Pancreas (tissue), 10 donors: Measurements from ENCODE around the gene LRRC31. TPM values are rescaled to one million over a fixed set of nuclear protein-coding genes. Genes with fewer than 3 reads are reported as not detected.

Source experiments
- ATAC-seq, 4 donors: fragments of 200-7000 bp; cut with Tn5 transposase; one replicate each; pipeline versions ENCODE4 v1.8.0 to v1.9.1; 2020; ENCODE audit warnings: mild to moderate bottlenecking in 4 of 4, moderate library complexity in 4 of 4
- DNase-seq, 6 donors: peaks; one replicate each; pipeline ENCODE4 v3.0.0-alpha.2; 2020
- FAIRE-seq: peaks from 2 replicates; lab custom pipeline; 2012; peaks lifted over from hg19 to GRCh38; lab: Jason Lieb, UNC
- H3K27ac ChIP-seq, 4 donors: fragments of 200-600 bp; sonication (generic); 1 replicate in 3 of 4; 2 replicates in 1 of 4; pipeline versions ENCODE4 v1.5.0 to v1.8.0; 2020
- H3K27me3 ChIP-seq, 4 donors: fragments of 200-600 bp; one replicate each; pipeline ENCODE4 v1.8.0; 2021
- H3K36me3 ChIP-seq, 3 donors: fragments of 200-600 bp; sonication (generic) in 1 of 3; one replicate each; pipeline versions ENCODE4 v1.5.0 to v1.8.0; 2020 to 2021
- H3K4me1 ChIP-seq, 3 donors: fragments of 200-600 bp; one replicate each; pipeline ENCODE4 v1.8.0; 2021
- H3K4me3 ChIP-seq, 4 donors: fragments of 200-600 bp; sonication (generic) in 2 of 4; one replicate each; pipeline versions ENCODE4 v1.5.0 to v1.8.0; 2020 to 2021
- H3K9me3 ChIP-seq, 4 donors: fragments of 200-600 bp; one replicate each; pipeline ENCODE4 v1.8.0; 2021
- CTCF ChIP-seq, 4 donors: fragments of 200-600 bp; sonication (generic) in 3 of 4; IDR thresholded peaks; one replicate each; pipeline versions ENCODE4 v1.5.0 to v1.8.0; 2021; ENCODE audit warnings: antibody characterized with exemption in 4 of 4
- WGBS, 2 donors: extraction: QIAGEN DNeasy Blood & Tissue Kit; methylation state at CpG; one replicate each; pipeline ENCODE4 v1.1.7; 2013; 5-methylcytosine and 5-hydroxymethylcytosine counted together
- intact Hi-C, 3 donors: fragments of 100-400 bp; cut with DNase I; formaldehyde crosslinking; loops; one replicate each; pipeline versions ENCODE4 v1.11.1 to v1.14.2; 2022
- polyA plus RNA-seq, 2 donors: library from polyadenylated mRNA; stranded (reverse); fragments of 200-250 nt; gene quantifications; one replicate each; pipeline ENCODE4 v1.2.3, GENCODE V29; 2013
- total RNA-seq, 6 donors: library from RNA; stranded (reverse); fragmentation: NEBNext Ultra II Directional in 4 of 6; extraction: Animal tissue kit (Norgen Biotek cat#: 25700) in 4 of 6; gene quantifications; one replicate each; pipeline versions ENCODE4 v1.2.1 to v1.2.4, GENCODE V29; 2021 to 2023
- donor health status: healthy with polysubstance abuse.
- donor health status: DM: no; HTN: no; CAD: no; lungs with moderate emphysema.
- donor health status: DM: no; HTN: no; CAD: no.
- donor health status: control.
- donor health status: control.
- donor health status: Bipolar disorder and iron deficiency.
- donor health status: DM: yes; HTN: yes; CAD: no.
- donor health status: DM: no; HTN: no; CAD: no.
- donor health status: DM: no; HTN: no; CAD: no.
- donor health status: DM: yes; HTN: yes; CAD: no.

The LRRC31 gene
- total and polyA plus RNA-seq, 8 donors: 0.19 TPM; not detected in 7

- intact Hi-C loops: no loop called here
- Histone ChIP-seq H3K36me3 (no peaks in the 10 kb centered on the region), H3K27ac (peak overlapping the region in 1 of 4 donors; percentile 33), H3K4me1 (peaks cover 0 to 4% (median 2%) of the 10 kb centered on the region in 3 donors), H3K27me3 (peaks cover 0 to 4% (median 0%) of the 10 kb centered on the region in 4 donors), H3K4me3 (peak overlapping the region; percentile 27 to 70 (median 36)), H3K9me3 (no peaks in the 10 kb centered on the region)
- 9% methylated on average over 29 of the region's 29 CpGs for WGBS, 2 donors
- ATAC-seq (peak; percentile 34 to 53 (median 46)), DNase-seq (peak in 1 of 6 donors; percentile 4), FAIRE-seq (no peak)
- TF ChIP-seq CTCF (IDR thresholded peaks at IDR 0.05): no peak
These were observed 58.0 kb downstream of the LRRC31 start for GRCh38 chr3:169811631-169812331.

- no peak for TF ChIP-seq CTCF (IDR thresholded peaks at IDR 0.05)
- H3K27ac ChIP-seq: no peak overlapping the region
- FAIRE-seq: no peak
These were observed 60.4 kb downstream of the LRRC31 start for GRCh38 chr3:169809230-169809795.

GRCh38 chr3:169804681-169805080, 65.1 kb downstream of the LRRC31 start:
- intact Hi-C loops: no loop called here
- WGBS, 2 donors: 88 to 91% methylated on average over 3 of the region's 3 CpGs
- no peaks in the 10 kb centered on the region for H3K27me3 ChIP-seq
- ATAC-seq: no peak
- no peak for DNase-seq
- H3K36me3 ChIP-seq: no peaks in the 10 kb centered on the region
- TF ChIP-seq CTCF (IDR thresholded peaks at IDR 0.05): no peak
- no peaks in the 10 kb centered on the region for H3K9me3 ChIP-seq
- peaks cover 0 to 4% (median 0%) of the 10 kb centered on the region in 3 donors for H3K4me1 ChIP-seq
- no peak overlapping the region for H3K4me3 ChIP-seq
- FAIRE-seq: no peak
- no peak overlapping the region for H3K27ac ChIP-seq

More at GRCh38 chr3:169809230-169809795, 60.4 kb downstream of the LRRC31 start:
- no peak for ATAC-seq
- no peaks in the 10 kb centered on the region for H3K36me3 ChIP-seq
- WGBS, 2 donors: 50 to 56% methylated on average over 2 of the region's 2 CpGs
- no peak for DNase-seq
- peaks cover 0 to 4% (median 4%) of the 10 kb centered on the region in 3 donors for H3K4me1 ChIP-seq
- no peak overlapping the region for H3K4me3 ChIP-seq
- H3K27me3 ChIP-seq: no peaks in the 10 kb centered on the region
- intact Hi-C loops: no loop called here
- H3K9me3 ChIP-seq: no peaks in the 10 kb centered on the region

GRCh38 chr3:169792359-169792758, 77.4 kb downstream of the LRRC31 start:
- H3K9me3 ChIP-seq: no peaks in the 10 kb centered on the region
- peaks cover 0 to 7% (median 0%) of the 10 kb centered on the region in 3 donors for H3K36me3 ChIP-seq
- intact Hi-C loops: no loop called here
- TF ChIP-seq CTCF (IDR thresholded peaks at IDR 0.05): no peak
- no peak overlapping the region for H3K27ac ChIP-seq
- no peak for ATAC-seq
- no peaks in the 10 kb centered on the region for H3K27me3 ChIP-seq
- no peaks in the 10 kb centered on the region for H3K4me1 ChIP-seq
- no peak overlapping the region for H3K4me3 ChIP-seq
- WGBS, 2 donors: 95 to 98% methylated on average over 1 of the region's 1 CpG
- no peak for FAIRE-seq
- no peak for DNase-seq
